ENCODE data around the gene CDY1. TPM values are rescaled to one million over a fixed set of nuclear protein-coding genes. Genes with fewer than 3 reads are reported as not detected.

CDY1 gene, protein sequence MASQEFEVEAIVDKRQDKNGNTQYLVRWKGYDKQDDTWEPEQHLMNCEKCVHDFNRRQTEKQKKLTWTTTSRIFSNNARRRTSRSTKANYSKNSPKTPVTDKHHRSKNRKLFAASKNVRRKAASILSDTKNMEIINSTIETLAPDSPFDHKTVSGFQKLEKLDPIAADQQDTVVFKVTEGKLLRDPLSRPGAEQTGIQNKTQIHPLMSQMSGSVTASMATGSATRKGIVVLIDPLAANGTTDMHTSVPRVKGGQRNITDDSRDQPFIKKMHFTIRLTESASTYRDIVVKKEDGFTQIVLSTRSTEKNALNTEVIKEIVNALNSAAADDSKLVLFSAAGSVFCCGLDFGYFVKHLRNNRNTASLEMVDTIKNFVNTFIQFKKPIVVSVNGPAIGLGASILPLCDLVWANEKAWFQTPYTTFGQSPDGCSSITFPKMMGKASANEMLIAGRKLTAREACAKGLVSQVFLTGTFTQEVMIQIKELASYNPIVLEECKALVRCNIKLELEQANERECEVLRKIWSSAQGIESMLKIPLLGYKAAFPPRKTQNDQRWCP
- total RNA-seq = not detected in 2 replicates

DNA sequence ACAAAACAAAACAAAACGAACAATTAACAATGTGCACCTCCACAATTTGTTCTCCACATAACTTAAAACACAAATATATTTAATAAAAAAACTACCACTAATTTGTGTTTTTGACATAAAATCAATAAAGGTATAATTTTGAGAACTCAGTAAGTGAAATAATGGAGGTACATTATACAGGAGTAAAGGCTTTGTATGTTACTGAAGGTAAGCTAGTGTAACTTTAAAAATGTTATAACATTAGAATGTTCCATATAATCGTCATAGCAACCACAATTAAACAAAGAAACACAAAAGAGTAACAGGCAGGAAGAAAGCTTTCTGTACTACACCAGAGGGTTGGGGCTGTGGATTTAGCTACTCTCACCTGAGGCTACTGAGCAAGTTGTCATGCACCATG, at the start of gene CDY1:
Gene CDY1 (plus strand): TSS at position 301 of the 400 bp plus-strand sequence. CDS start 326 bp downstream, outside the sequence.

